LHCN-M2 (cell line): ENCODE data around the gene HSPA1B. TPM values are rescaled to one million over a fixed set of nuclear protein-coding genes. Genes with fewer than 3 reads are reported as not detected.
A peak's percentile ranks its signal among the peaks of the same experiment; 100 is the strongest.
"Not testable (repeated sequence)": the region's sequence is repeated elsewhere in the genome, so short reads cannot be mapped to it uniquely, and the experiment has no call there.

Experiments used
- DNase-seq: peaks from one replicate; pipeline ENCODE4 v3.0.0-alpha.2; 2012; ENCODE audit warnings: low read depth
- polyA plus RNA-seq: library from polyadenylated mRNA; unstranded; fragments of >200 nt; gene quantifications from one replicate; pipeline ENCODE4 v1.2.1, GENCODE V29; 2012; ENCODE audit warnings: missing spikeins
- total RNA-seq: library from RNA; depleted of rRNA; stranded (reverse); fragments of >200 nt; gene quantifications from 2 replicates; pipeline ENCODE4 v1.2.3, GENCODE V29; 2014; rRNA removed

The HSPA1B gene
- 86.1 and 92.2 TPM in 2 replicates for total RNA-seq
- polyA plus RNA-seq, result 48.1 TPM

- DNase-seq, result peak; percentile 100
Measured at GRCh38 chr6:31827286-31828079, at the start of gene HSPA1B. HSPA1B (plus strand) TSS chr6:31827738; CDS start chr6:31827951, 213 bp downstream.

GRCh38 chr6:31778193-31778592 is 49.3 kb upstream of the HSPA1B start:
- no peak for DNase-seq

- no peak for DNase-seq
Measured at GRCh38 chr6:31778999-31779885, 48.3 kb upstream of the HSPA1B start.

- no peak for DNase-seq
Measured at GRCh38 chr6:31779908-31780307, 47.6 kb upstream of the HSPA1B start.

- no peak for DNase-seq
Measured at GRCh38 chr6:31780507-31781243, 46.9 kb upstream of the HSPA1B start.

GRCh38 chr6:31781244-31782125 is 46.1 kb upstream of the HSPA1B start:
- no peak for DNase-seq

- no peak for DNase-seq
Measured at GRCh38 chr6:31782126-31782855, 45.2 kb upstream of the HSPA1B start.

- no peak for DNase-seq
Measured at GRCh38 chr6:31784098-31784925, 43.2 kb upstream of the HSPA1B start.

GRCh38 chr6:31785475-31785874 is 42.1 kb upstream of the HSPA1B start:
- no peak for DNase-seq

GRCh38 chr6:31791324-31792089 is 36.0 kb upstream of the HSPA1B start:
- peak; percentile 54 for DNase-seq

- DNase-seq, result no peak
Measured at GRCh38 chr6:31792090-31792374, 35.5 kb upstream of the HSPA1B start.

- no peak for DNase-seq
Measured at GRCh38 chr6:31792761-31793171, 34.8 kb upstream of the HSPA1B start.

- DNase-seq, result not testable (repeated sequence)
Measured at GRCh38 chr6:31793927-31794245, 33.7 kb upstream of the HSPA1B start.

GRCh38 chr6:31794294-31794865 is 33.2 kb upstream of the HSPA1B start:
- DNase-seq, result peak; percentile 25

- no peak for DNase-seq
Measured at GRCh38 chr6:31794866-31795615, 32.5 kb upstream of the HSPA1B start.

GRCh38 chr6:31795616-31796298 is 31.8 kb upstream of the HSPA1B start, which contains the start of gene VARS1:
VARS1 (minus strand) TSS chr6:31795752; CDS start chr6:31795217, 535 bp downstream.
- DNase-seq, result peak; percentile 84

GRCh38 chr6:31796993-31797385 is 30.5 kb upstream of the HSPA1B start:
- DNase-seq, result no peak
